HEK293 (cell line): Measurements from ENCODE around the gene LLGL1.

ENCODE experiments used
- YY1 ChIP-seq: fragments of 450-650 bp; formaldehyde crosslinking; IDR thresholded peaks from 2 replicates; pipeline ENCODE4 v1.5.1; 2018; ENCODE audit warnings: missing biosample characterization, missing genetic modification characterization
- ZBTB8A ChIP-seq: fragments of 450-650 bp; formaldehyde crosslinking; IDR thresholded peaks from 2 replicates; pipeline ENCODE4 v1.5.1; 2016; ENCODE audit warnings: missing biosample characterization, missing genetic modification characterization
- ZNF24 ChIP-seq: fragments of 450-650 bp; formaldehyde crosslinking; IDR thresholded peaks from 2 replicates; pipeline ENCODE4 v1.5.1; 2016; ENCODE audit warnings: missing biosample characterization, missing genetic modification characterization
- ZNF274 ChIP-seq, 2 experiments: fragments of 200-500 bp in 1 of 2; fragments of 450-650 bp in 1 of 2; sonication (Bioruptor generic) in 1 of 2; formaldehyde crosslinking in 1 of 2; IDR thresholded peaks; 2 replicates each; pipeline versions ENCODE4 v1.5.1 to v1.6.1; 2014 to 2016; ENCODE audit warnings: borderline replicate concordance in 1 of 2, inconsistent platforms in 1 of 2, low read length in 1 of 2, missing biosample characterization in 1 of 2, missing genetic modification characterization in 1 of 2
- TF ChIP-seq, protein P1 (sequence below): fragments of 450-650 bp; formaldehyde crosslinking; IDR thresholded peaks from 2 replicates; pipeline ENCODE4 v1.5.1; 2016; ENCODE audit warnings: missing biosample characterization, missing genetic modification characterization
- TF ChIP-seq, protein P2 (sequence below): fragments of 450-650 bp; formaldehyde crosslinking; IDR thresholded peaks from 2 replicates; pipeline ENCODE4 v1.5.1; 2016; ENCODE audit warnings: missing biosample characterization, missing genetic modification characterization

DNA sequence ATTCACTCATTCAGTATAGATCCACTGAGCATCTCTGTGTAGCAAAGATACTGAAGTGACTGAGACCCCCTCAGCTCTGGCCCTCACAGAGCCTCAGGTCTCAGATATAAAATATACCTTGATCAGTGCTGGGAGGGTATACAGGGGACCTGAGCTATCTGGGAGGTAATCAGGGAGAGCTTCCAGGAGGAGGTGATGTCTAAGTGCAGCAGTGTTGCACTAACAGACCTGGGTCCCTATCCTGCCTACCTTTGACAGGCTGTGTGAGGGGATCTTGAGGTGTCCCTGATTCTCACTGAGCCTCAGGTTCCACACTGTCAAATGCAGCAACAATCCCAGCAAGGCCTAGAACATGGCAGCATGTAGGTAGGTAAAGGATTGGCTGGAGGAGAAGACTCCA, 48.3 kb upstream of the LLGL1 start:
- TF ChIP-seq, protein P1, sequence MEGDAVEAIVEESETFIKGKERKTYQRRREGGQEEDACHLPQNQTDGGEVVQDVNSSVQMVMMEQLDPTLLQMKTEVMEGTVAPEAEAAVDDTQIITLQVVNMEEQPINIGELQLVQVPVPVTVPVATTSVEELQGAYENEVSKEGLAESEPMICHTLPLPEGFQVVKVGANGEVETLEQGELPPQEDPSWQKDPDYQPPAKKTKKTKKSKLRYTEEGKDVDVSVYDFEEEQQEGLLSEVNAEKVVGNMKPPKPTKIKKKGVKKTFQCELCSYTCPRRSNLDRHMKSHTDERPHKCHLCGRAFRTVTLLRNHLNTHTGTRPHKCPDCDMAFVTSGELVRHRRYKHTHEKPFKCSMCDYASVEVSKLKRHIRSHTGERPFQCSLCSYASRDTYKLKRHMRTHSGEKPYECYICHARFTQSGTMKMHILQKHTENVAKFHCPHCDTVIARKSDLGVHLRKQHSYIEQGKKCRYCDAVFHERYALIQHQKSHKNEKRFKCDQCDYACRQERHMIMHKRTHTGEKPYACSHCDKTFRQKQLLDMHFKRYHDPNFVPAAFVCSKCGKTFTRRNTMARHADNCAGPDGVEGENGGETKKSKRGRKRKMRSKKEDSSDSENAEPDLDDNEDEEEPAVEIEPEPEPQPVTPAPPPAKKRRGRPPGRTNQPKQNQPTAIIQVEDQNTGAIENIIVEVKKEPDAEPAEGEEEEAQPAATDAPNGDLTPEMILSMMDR (tag by site-specific recombination) = no peak
- TF ChIP-seq YY1 (tag by site-specific recombination) (no peak), ZNF24 (tag by site-specific recombination) (no peak), ZBTB8A (tag by site-specific recombination) (no peak), ZNF274 (IDR thresholded peaks at IDR 0.05; ENCODE audit: low read length) (no peak), ZNF274 (tag by site-specific recombination; IDR thresholded peaks at IDR 0.05; ENCODE audit: borderline replicate concordance) (no peak)
- TF ChIP-seq, protein P2, sequence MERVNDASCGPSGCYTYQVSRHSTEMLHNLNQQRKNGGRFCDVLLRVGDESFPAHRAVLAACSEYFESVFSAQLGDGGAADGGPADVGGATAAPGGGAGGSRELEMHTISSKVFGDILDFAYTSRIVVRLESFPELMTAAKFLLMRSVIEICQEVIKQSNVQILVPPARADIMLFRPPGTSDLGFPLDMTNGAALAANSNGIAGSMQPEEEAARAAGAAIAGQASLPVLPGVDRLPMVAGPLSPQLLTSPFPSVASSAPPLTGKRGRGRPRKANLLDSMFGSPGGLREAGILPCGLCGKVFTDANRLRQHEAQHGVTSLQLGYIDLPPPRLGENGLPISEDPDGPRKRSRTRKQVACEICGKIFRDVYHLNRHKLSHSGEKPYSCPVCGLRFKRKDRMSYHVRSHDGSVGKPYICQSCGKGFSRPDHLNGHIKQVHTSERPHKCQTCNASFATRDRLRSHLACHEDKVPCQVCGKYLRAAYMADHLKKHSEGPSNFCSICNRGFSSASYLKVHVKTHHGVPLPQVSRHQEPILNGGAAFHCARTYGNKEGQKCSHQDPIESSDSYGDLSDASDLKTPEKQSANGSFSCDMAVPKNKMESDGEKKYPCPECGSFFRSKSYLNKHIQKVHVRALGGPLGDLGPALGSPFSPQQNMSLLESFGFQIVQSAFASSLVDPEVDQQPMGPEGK (tag by site-specific recombination) = no peak
